Measurements from ENCODE around the gene FHL1.

Gene FHL1

GRCh38 chrX:136185401-136186022 lies 38.2 kb downstream of the FHL1 start:
- DNase-seq (ENCODE audit: low read depth), result peak; percentile 65

GRCh38 chrX:136186023-136186413 lies 38.7 kb downstream of the FHL1 start:
- DNase-seq (ENCODE audit: low read depth), result no peak

- DNase-seq (ENCODE audit: low read depth), result no peak
Measured at GRCh38 chrX:136189222-136189621, 41.9 kb downstream of the FHL1 start.

- DNase-seq (ENCODE audit: low read depth), result no peak
Measured at GRCh38 chrX:136190038-136190713, 42.8 kb downstream of the FHL1 start.

- no peak for DNase-seq (ENCODE audit: low read depth)
Measured at GRCh38 chrX:136191171-136191570, 43.8 kb downstream of the FHL1 start.

- DNase-seq (ENCODE audit: low read depth), result no peak
Measured at GRCh38 chrX:136192135-136192534, 44.8 kb downstream of the FHL1 start.

- DNase-seq (ENCODE audit: low read depth), result peak; percentile 52
Measured at GRCh38 chrX:136192839-136193414, 45.6 kb downstream of the FHL1 start.

- DNase-seq (ENCODE audit: low read depth), result no peak
Measured at GRCh38 chrX:136193771-136194170, 46.4 kb downstream of the FHL1 start.

GRCh38 chrX:136194536-136194935 lies 47.2 kb downstream of the FHL1 start:
- no peak for DNase-seq (ENCODE audit: low read depth)

GRCh38 chrX:136195247-136195646 lies 47.9 kb downstream of the FHL1 start:
- DNase-seq (ENCODE audit: low read depth), result no peak

- no peak for DNase-seq (ENCODE audit: low read depth)
Measured at GRCh38 chrX:136196691-136197155, 49.4 kb downstream of the FHL1 start.

GRCh38 chrX:136198010-136198409 lies 50.7 kb downstream of the FHL1 start:
- no peak for DNase-seq (ENCODE audit: low read depth)

GRCh38 chrX:136198678-136199243 lies 51.4 kb downstream of the FHL1 start:
- no peak for DNase-seq (ENCODE audit: low read depth)

GRCh38 chrX:136199365-136199764 lies 52.0 kb downstream of the FHL1 start:
- DNase-seq (ENCODE audit: low read depth), result peak; percentile 18

- peak; percentile 50 for DNase-seq (ENCODE audit: low read depth)
Measured at GRCh38 chrX:136200466-136200865, 53.1 kb downstream of the FHL1 start.

- DNase-seq (ENCODE audit: low read depth), result no peak
Measured at GRCh38 chrX:136201601-136202000, 54.3 kb downstream of the FHL1 start.

GRCh38 chrX:136202889-136203288 lies 55.6 kb downstream of the FHL1 start:
- peak; percentile 10 for DNase-seq (ENCODE audit: low read depth)

- DNase-seq (ENCODE audit: low read depth), result no peak
Measured at GRCh38 chrX:136203438-136203837, 56.1 kb downstream of the FHL1 start.

GRCh38 chrX:136203951-136204350 lies 56.6 kb downstream of the FHL1 start:
- no peak for DNase-seq (ENCODE audit: low read depth)

- peak; percentile 65 for DNase-seq (ENCODE audit: low read depth)
Measured at GRCh38 chrX:136204571-136204970, 57.2 kb downstream of the FHL1 start.

GRCh38 chrX:136205882-136206380 lies 58.6 kb downstream of the FHL1 start:
- no peak for DNase-seq (ENCODE audit: low read depth)

- no peak for DNase-seq (ENCODE audit: low read depth)
Measured at GRCh38 chrX:136206916-136207315, 59.6 kb downstream of the FHL1 start.

- no peak for DNase-seq (ENCODE audit: low read depth)
Measured at GRCh38 chrX:136207546-136207945, 60.2 kb downstream of the FHL1 start.
